Mucosa of stomach (tissue), 1 donor: ENCODE results near the gene GP5.
A peak's percentile ranks its signal among the peaks of the same experiment; 100 is the strongest.

Source experiments
- H3K27me3 ChIP-seq: one replicate; pipeline ENCODE4 v1.7.0; 2013; ENCODE audit warnings: mild to moderate bottlenecking, low read length; ENCODE audit not compliant: control insufficient read depth, insufficient read depth
- H3K36me3 ChIP-seq: one replicate; pipeline ENCODE4 v1.7.0; 2013; ENCODE audit warnings: low read length; ENCODE audit not compliant: control insufficient read depth, insufficient read depth
- H3K4me1 ChIP-seq: one replicate; pipeline ENCODE4 v1.7.0; 2013; ENCODE audit warnings: mild to moderate bottlenecking, low read length; ENCODE audit not compliant: control insufficient read depth, insufficient read depth
- H3K4me3 ChIP-seq: one replicate; pipeline ENCODE4 v1.7.0; 2013; ENCODE audit warnings: low read length
- H3K9ac ChIP-seq: one replicate; pipeline ENCODE4 v1.7.0; 2013; ENCODE audit warnings: mild to moderate bottlenecking, low read length, moderate library complexity
- H3K9me3 ChIP-seq: one replicate; pipeline ENCODE4 v1.7.0; 2013; ENCODE audit warnings: mild to moderate bottlenecking, low read length, moderate library complexity; ENCODE audit not compliant: control insufficient read depth
- donor health status: Pancreatic carcinoma.

Gene GP5

GRCh38 chr3:194424373-194424772 is 25.3 kb upstream of the GP5 start:
- H3K4me1 ChIP-seq: no peaks in the 10 kb centered on the region
- no peaks in the 10 kb centered on the region for H3K36me3 ChIP-seq
- H3K9ac ChIP-seq: no peak overlapping the region
- H3K4me3 ChIP-seq: no peak overlapping the region
- no peaks in the 10 kb centered on the region for H3K27me3 ChIP-seq
- H3K9me3 ChIP-seq: no peaks in the 10 kb centered on the region

GRCh38 chr3:194423317-194423716 is 24.3 kb upstream of the GP5 start:
- no peaks in the 10 kb centered on the region for H3K9me3 ChIP-seq
- H3K4me1 ChIP-seq: no peaks in the 10 kb centered on the region
- H3K36me3 ChIP-seq: no peaks in the 10 kb centered on the region
- no peak overlapping the region for H3K4me3 ChIP-seq
- no peaks in the 10 kb centered on the region for H3K27me3 ChIP-seq
- no peak overlapping the region for H3K9ac ChIP-seq

- Histone ChIP-seq H3K9ac (no peak overlapping the region), H3K9me3 (no peaks in the 10 kb centered on the region), H3K27me3 (no peaks in the 10 kb centered on the region), H3K4me1 (no peaks in the 10 kb centered on the region), H3K36me3 (no peaks in the 10 kb centered on the region), H3K4me3 (no peak overlapping the region)
These were observed 23.1 kb upstream of the GP5 start for GRCh38 chr3:194422188-194422587.

- H3K27me3 ChIP-seq: no peaks in the 10 kb centered on the region
- H3K9ac ChIP-seq: no peak overlapping the region
- H3K9me3 ChIP-seq: no peaks in the 10 kb centered on the region
- H3K4me3 ChIP-seq: no peak overlapping the region
- no peaks in the 10 kb centered on the region for H3K36me3 ChIP-seq
- H3K4me1 ChIP-seq: no peaks in the 10 kb centered on the region
These were observed 19.6 kb upstream of the GP5 start for GRCh38 chr3:194418671-194419070.

- Histone ChIP-seq H3K36me3 (no peaks in the 10 kb centered on the region), H3K9ac (no peak overlapping the region), H3K4me1 (no peaks in the 10 kb centered on the region), H3K4me3 (no peak overlapping the region), H3K27me3 (no peaks in the 10 kb centered on the region), H3K9me3 (no peaks in the 10 kb centered on the region)
These were observed 8.4 kb upstream of the GP5 start for GRCh38 chr3:194407423-194407822.

GRCh38 chr3:194405766-194406165 is 6.7 kb upstream of the GP5 start:
- Histone ChIP-seq H3K4me1 (no peaks in the 10 kb centered on the region), H3K4me3 (no peak overlapping the region), H3K9ac (no peak overlapping the region), H3K9me3 (no peaks in the 10 kb centered on the region), H3K36me3 (no peaks in the 10 kb centered on the region), H3K27me3 (no peaks in the 10 kb centered on the region)

- Histone ChIP-seq H3K9ac (no peak overlapping the region), H3K36me3 (no peaks in the 10 kb centered on the region), H3K4me3 (no peak overlapping the region)
These were observed 5.5 kb upstream of the GP5 start for GRCh38 chr3:194404365-194405140.

GRCh38 chr3:194401868-194402329 is 2.8 kb upstream of the GP5 start:
- Histone ChIP-seq H3K9me3 (no peaks in the 10 kb centered on the region), H3K36me3 (no peaks in the 10 kb centered on the region), H3K4me3 (no peak overlapping the region), H3K27me3 (peaks cover 17% of the 10 kb centered on the region), H3K9ac (no peak overlapping the region), H3K4me1 (peaks cover 14% of the 10 kb centered on the region)

More at GRCh38 chr3:194404365-194405140, 5.5 kb upstream of the GP5 start:
- H3K27me3 ChIP-seq: no peaks in the 10 kb centered on the region
- no peaks in the 10 kb centered on the region for H3K9me3 ChIP-seq
- no peaks in the 10 kb centered on the region for H3K4me1 ChIP-seq

- peaks cover 17% of the 10 kb centered on the region for H3K4me1 ChIP-seq
- H3K27me3 ChIP-seq: peaks cover 18% of the 10 kb centered on the region
- H3K36me3 ChIP-seq: no peaks in the 10 kb centered on the region
- H3K9ac ChIP-seq: no peak overlapping the region
- H3K4me3 ChIP-seq: no peak overlapping the region
- H3K9me3 ChIP-seq: no peaks in the 10 kb centered on the region
These were observed 2.3 kb upstream of the GP5 start for GRCh38 chr3:194401346-194401745.

- H3K36me3 ChIP-seq: no peaks in the 10 kb centered on the region
- no peak overlapping the region for H3K4me3 ChIP-seq
- H3K9me3 ChIP-seq: no peaks in the 10 kb centered on the region
- peaks cover 18% of the 10 kb centered on the region for H3K27me3 ChIP-seq
- no peak overlapping the region for H3K9ac ChIP-seq
- peaks cover 25% of the 10 kb centered on the region for H3K4me1 ChIP-seq
These were observed 877 bp upstream of the GP5 start for GRCh38 chr3:194399874-194400411.

GRCh38 chr3:194397757-194398312 is 1.2 kb downstream of the GP5 start:
- Histone ChIP-seq H3K9me3 (no peaks in the 10 kb centered on the region), H3K9ac (peak overlapping the region; percentile 17), H3K36me3 (no peaks in the 10 kb centered on the region), H3K27me3 (peaks cover 18% of the 10 kb centered on the region), H3K4me3 (peak overlapping the region; percentile 14), H3K4me1 (peaks cover 28% of the 10 kb centered on the region)
